Measurements from ENCODE around the gene TGM3. TPM values are rescaled to one million over a fixed set of nuclear protein-coding genes. Genes with fewer than 3 reads are reported as not detected.

The TGM3 gene
- total RNA-seq, 1 experiment from 2014 or later: not detected

DNA sequence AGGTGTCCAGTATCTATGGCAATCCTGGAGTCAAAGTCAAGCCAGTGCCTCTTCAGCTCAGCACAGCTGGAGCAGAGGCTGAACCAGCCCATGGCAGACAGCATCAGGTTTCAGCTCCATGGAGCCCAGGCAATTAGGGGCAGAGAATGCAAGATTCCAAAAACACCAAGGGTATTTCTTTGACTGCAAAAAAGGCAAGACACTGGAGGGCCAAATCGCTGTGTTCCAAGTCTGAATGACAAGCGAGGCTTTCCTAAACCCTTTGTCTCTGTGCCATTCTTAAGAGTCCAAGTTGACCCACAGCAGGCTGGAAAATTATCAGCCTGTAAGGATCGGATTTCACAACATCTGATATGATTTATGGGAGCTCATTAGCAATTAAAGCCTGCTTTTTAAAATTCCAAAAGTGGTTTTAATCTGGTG is 49.7 kb upstream of the TGM3 start:
- no peak overlapping the region for H3K4me3 ChIP-seq (replicated peaks in 1 of 2; ENCODE audit: low read depth in 1 of 2, low read length in 2 of 2)
- no peak for ATAC-seq
- POLR2A ChIA-PET: no interaction called here

DNA sequence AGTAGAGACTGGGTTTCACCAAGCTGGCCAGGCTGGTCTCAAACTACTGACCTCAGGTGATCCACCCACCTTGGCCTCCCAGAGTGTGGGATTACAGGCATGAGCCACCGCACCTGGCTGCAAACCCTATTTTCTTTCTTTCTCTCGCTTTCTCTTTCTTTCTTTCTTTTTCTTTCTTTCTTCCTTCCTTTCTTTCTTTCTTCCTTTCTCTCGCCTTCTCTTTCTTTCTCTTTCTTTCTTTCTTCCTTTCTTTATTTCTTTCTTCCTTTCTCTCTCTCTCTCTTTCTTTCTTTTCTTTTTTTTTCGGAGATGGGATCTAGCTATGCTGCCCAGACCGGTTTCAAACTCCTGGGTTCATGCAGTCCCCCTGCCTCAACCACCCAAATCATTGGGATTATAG is 47.0 kb upstream of the TGM3 start:
- H4K20me1 ChIP-seq (ENCODE audit: insufficient read depth): no peaks in the 10 kb centered on the region
- no peak overlapping the region for H3K27ac ChIP-seq (ENCODE audit: low read depth, low read length)
- H3K9me3 ChIP-seq (ENCODE audit: control insufficient read depth in 1 of 2, insufficient read depth in 1 of 2, low read depth in 1 of 2, low read length in 2 of 2): no peaks in the 10 kb centered on the region
- ATAC-seq (no peak), DNase-seq (ENCODE audit: low read depth, low spot score) (no peak)
- H3K36me3 ChIP-seq (ENCODE audit: control insufficient read depth in 1 of 2, insufficient read depth in 2 of 2, low read length in 2 of 2): no peaks in the 10 kb centered on the region
- H3K9ac ChIP-seq (ENCODE audit: low read length): no peak overlapping the region
- ChIA-PET POLR2A (no interaction called here), CTCF (no interaction called here), RAD21 (ENCODE audit: low non-redundant PET in 1 of 2, low total read pairs in 2 of 2, uncharacterized antibody in 2 of 2, unreplicated experiment in 2 of 2) (interaction anchor here in 1 of 2 experiments (0.6 kb wide), 1 partner anchor 1292 kb away, joined by 3 read pairs; no protein-coding TSS in a partner anchor)
- no peaks in the 10 kb centered on the region for H3K9me2 ChIP-seq (ENCODE audit: insufficient read depth)
- peaks cover 4 to 5% of the 10 kb centered on the region in 2 experiments; a peak in 1 of 4 replicates for H3K4me1 ChIP-seq (ENCODE audit: control insufficient read depth in 1 of 2, insufficient read depth in 2 of 2, low read length in 2 of 2)
- no TSS peak for BruUV-seq (replicated peaks)
- no peak overlapping the region for H3K4me2 ChIP-seq (ENCODE audit: low read length)
- no peaks in the 10 kb centered on the region for H3K79me2 ChIP-seq (ENCODE audit: insufficient read depth, low read length)
- intact Hi-C loops (cut with micrococcal nuclease): no loop called here
- no peak overlapping the region for H3K4me3 ChIP-seq (replicated peaks in 1 of 2; ENCODE audit: low read depth in 1 of 2, low read length in 2 of 2)
- H2AFZ ChIP-seq (ENCODE audit: low read depth, low read length, poor library complexity, severe bottlenecking): no peak overlapping the region
- H3K27me3 ChIP-seq (ENCODE audit: insufficient read depth, low read length): peaks cover 6% of the 10 kb centered on the region; the same call in 1 of the 2 replicates
- TF ChIP-seq SRF (IDR thresholded peaks at IDR 0.05; ENCODE audit: low read depth) (no peak), POLR2AphosphoS5 (IDR thresholded peaks at IDR 0.05; ENCODE audit: low read depth, low read length) (no peak), EGR1 (IDR thresholded peaks at IDR 0.05; ENCODE audit: low read depth) (no peak), EZH2phosphoT487 (IDR thresholded peaks at IDR 0.05; ENCODE audit: borderline replicate concordance) (no peak)
- TF ChIP-seq, protein P1, sequence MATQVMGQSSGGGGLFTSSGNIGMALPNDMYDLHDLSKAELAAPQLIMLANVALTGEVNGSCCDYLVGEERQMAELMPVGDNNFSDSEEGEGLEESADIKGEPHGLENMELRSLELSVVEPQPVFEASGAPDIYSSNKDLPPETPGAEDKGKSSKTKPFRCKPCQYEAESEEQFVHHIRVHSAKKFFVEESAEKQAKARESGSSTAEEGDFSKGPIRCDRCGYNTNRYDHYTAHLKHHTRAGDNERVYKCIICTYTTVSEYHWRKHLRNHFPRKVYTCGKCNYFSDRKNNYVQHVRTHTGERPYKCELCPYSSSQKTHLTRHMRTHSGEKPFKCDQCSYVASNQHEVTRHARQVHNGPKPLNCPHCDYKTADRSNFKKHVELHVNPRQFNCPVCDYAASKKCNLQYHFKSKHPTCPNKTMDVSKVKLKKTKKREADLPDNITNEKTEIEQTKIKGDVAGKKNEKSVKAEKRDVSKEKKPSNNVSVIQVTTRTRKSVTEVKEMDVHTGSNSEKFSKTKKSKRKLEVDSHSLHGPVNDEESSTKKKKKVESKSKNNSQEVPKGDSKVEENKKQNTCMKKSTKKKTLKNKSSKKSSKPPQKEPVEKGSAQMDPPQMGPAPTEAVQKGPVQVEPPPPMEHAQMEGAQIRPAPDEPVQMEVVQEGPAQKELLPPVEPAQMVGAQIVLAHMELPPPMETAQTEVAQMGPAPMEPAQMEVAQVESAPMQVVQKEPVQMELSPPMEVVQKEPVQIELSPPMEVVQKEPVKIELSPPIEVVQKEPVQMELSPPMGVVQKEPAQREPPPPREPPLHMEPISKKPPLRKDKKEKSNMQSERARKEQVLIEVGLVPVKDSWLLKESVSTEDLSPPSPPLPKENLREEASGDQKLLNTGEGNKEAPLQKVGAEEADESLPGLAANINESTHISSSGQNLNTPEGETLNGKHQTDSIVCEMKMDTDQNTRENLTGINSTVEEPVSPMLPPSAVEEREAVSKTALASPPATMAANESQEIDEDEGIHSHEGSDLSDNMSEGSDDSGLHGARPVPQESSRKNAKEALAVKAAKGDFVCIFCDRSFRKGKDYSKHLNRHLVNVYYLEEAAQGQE (IDR thresholded peaks at IDR 0.05; ENCODE audit: low read depth): no peak
- TF ChIP-seq, protein P2, sequence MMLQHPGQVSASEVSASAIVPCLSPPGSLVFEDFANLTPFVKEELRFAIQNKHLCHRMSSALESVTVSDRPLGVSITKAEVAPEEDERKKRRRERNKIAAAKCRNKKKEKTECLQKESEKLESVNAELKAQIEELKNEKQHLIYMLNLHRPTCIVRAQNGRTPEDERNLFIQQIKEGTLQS (IDR thresholded peaks at IDR 0.05): no peak
- TF ChIP-seq, protein P3, sequence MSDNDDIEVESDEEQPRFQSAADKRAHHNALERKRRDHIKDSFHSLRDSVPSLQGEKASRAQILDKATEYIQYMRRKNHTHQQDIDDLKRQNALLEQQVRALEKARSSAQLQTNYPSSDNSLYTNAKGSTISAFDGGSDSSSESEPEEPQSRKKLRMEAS (IDR thresholded peaks at IDR 0.05): no peak

More for the DNA sequence above, 49.7 kb upstream of the TGM3 start:
- Histone ChIP-seq H3K9ac (ENCODE audit: low read length) (no peak overlapping the region), H2AFZ (ENCODE audit: low read depth, low read length, poor library complexity, severe bottlenecking) (no peak overlapping the region), H3K27ac (ENCODE audit: low read depth, low read length) (no peak overlapping the region), H3K4me1 (ENCODE audit: control insufficient read depth in 1 of 2, insufficient read depth in 2 of 2, low read length in 2 of 2) (peaks cover 4 to 5% of the 10 kb centered on the region in 2 experiments; a peak in 1 of 4 replicates), H3K36me3 (ENCODE audit: control insufficient read depth in 1 of 2, insufficient read depth in 2 of 2, low read length in 2 of 2) (no peaks in the 10 kb centered on the region), H3K27me3 (ENCODE audit: insufficient read depth, low read length) (peaks cover 6% of the 10 kb centered on the region; the same call in 1 of the 2 replicates), H3K9me2 (ENCODE audit: insufficient read depth) (no peaks in the 10 kb centered on the region), H3K79me2 (ENCODE audit: insufficient read depth, low read length) (no peaks in the 10 kb centered on the region), H3K4me2 (ENCODE audit: low read length) (no peak overlapping the region), H4K20me1 (ENCODE audit: insufficient read depth) (no peaks in the 10 kb centered on the region), H3K9me3 (ENCODE audit: control insufficient read depth in 1 of 2, insufficient read depth in 1 of 2, low read depth in 1 of 2, low read length in 2 of 2) (no peaks in the 10 kb centered on the region)
- DNase-seq (ENCODE audit: low read depth, low spot score): no peak
- ChIA-PET RAD21 (ENCODE audit: low non-redundant PET in 1 of 2, low total read pairs in 2 of 2, uncharacterized antibody in 2 of 2, unreplicated experiment in 2 of 2) (no interaction called here), CTCF (no interaction called here)
- BruUV-seq (replicated peaks): no TSS peak
- TF ChIP-seq, protein P4, sequence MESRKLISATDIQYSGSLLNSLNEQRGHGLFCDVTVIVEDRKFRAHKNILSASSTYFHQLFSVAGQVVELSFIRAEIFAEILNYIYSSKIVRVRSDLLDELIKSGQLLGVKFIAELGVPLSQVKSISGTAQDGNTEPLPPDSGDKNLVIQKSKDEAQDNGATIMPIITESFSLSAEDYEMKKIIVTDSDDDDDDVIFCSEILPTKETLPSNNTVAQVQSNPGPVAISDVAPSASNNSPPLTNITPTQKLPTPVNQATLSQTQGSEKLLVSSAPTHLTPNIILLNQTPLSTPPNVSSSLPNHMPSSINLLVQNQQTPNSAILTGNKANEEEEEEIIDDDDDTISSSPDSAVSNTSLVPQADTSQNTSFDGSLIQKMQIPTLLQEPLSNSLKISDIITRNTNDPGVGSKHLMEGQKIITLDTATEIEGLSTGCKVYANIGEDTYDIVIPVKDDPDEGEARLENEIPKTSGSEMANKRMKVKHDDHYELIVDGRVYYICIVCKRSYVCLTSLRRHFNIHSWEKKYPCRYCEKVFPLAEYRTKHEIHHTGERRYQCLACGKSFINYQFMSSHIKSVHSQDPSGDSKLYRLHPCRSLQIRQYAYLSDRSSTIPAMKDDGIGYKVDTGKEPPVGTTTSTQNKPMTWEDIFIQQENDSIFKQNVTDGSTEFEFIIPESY (IDR thresholded peaks at IDR 0.05; ENCODE audit: extremely low read depth, insufficient replicate concordance, low read length): no peak
- TF ChIP-seq EZH2 (IDR thresholded peaks at IDR 0.05): no peak
- TF ChIP-seq, protein P2 (IDR thresholded peaks at IDR 0.05): no peak
- intact Hi-C loops (cut with micrococcal nuclease): no loop called here

All from HCT116 (cell line).